Left ventricle myocardium inferior (tissue), 1 donor: ENCODE measurements around the gene SBF2. TPM values are rescaled to one million over a fixed set of nuclear protein-coding genes. Genes with fewer than 3 reads are reported as not detected.
A peak's percentile ranks its signal among the peaks of the same experiment; 100 is the strongest.

Source experiments
- DNase-seq: peaks from one replicate; pipeline ENCODE4 v3.0.0-alpha.2; 2020
- H3K27ac ChIP-seq: fragments of 200-600 bp; replicated peaks from 2 replicates; pipeline ENCODE4 v1.8.0; 2021
- H3K27me3 ChIP-seq: fragments of 200-600 bp; 2 replicates; pipeline ENCODE4 v1.8.0; 2021; ENCODE audit warnings: low read depth
- H3K36me3 ChIP-seq: fragments of 200-600 bp; 2 replicates; pipeline ENCODE4 v1.8.0; 2021
- H3K4me1 ChIP-seq: fragments of 200-600 bp; 2 replicates; pipeline ENCODE4 v1.8.0; 2021
- H3K4me3 ChIP-seq: fragments of 200-600 bp; 2 replicates; pipeline ENCODE4 v1.8.0; 2021; ENCODE audit warnings: mild to moderate bottlenecking, moderate library complexity
- H3K9me3 ChIP-seq: fragments of 200-600 bp; replicated peaks from 2 replicates; pipeline ENCODE4 v1.8.0; 2021
- CTCF ChIP-seq: fragments of 200-600 bp; IDR thresholded peaks from 2 replicates; pipeline ENCODE4 v1.8.0; 2021; ENCODE audit warnings: antibody characterized with exemption, mild to moderate bottlenecking, borderline replicate concordance
- intact Hi-C: fragments of 100-400 bp; cut with micrococcal nuclease; formaldehyde crosslinking; loops from one replicate; pipeline ENCODE4 v1.11.0; 2022
- total RNA-seq: library from RNA; stranded (reverse); fragmentation: NEBNext Ultra II Directional; extraction: Animal tissue kit (Norgen Biotek cat#: 25700); gene quantifications from one replicate; pipeline ENCODE4 v1.2.1, GENCODE V29; 2021
- donor health status: DM: no; HTN: yes; CAD: no; lungs with severe emphysema.

SBF2 gene
- total RNA-seq, 1 donor from 2014 or later: 17.8 TPM

DNA sequence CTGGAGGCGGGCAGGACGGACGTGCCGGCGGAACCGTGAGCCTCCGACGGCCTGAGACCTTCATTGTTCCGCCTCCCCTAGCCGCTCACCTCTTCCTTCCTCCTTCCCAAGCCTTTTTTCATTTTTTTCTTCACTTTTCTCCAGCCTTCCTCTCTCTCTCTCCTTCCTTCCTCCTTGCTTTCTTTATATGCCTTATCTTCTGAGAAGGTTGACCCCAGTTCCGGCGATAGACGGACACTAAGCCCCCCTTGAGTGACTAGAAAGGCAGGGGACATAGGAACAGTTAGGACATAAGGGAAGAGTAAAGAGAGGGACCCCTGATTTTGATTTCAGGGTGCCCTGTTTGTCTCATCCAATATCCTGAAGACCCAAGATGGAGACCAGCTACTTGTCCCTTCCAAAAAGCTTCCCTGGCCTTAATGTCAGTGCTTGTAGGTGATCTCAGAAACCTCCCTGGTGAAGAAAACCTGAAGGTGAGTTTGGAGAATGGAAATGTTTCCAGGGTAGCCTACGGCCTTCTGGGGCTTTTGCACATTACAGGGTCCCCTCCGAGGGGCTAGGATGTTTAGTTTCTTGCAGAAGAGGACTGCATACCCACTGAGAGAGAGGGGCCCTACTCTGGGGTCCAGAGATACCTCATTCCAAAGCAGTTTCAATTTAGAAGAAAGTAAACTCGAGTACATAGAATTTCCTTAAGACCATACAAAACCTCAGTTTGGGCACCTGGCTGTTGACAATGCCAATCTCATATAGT is 14.4 kb upstream of the SBF2 start:
- no peaks in the 10 kb centered on the region for H3K9me3 ChIP-seq
- H3K4me1 ChIP-seq: peaks cover 73% of the 10 kb centered on the region
- H3K27me3 ChIP-seq: no peaks in the 10 kb centered on the region
- TF ChIP-seq CTCF: peak; percentile 50
- H3K36me3 ChIP-seq: no peaks in the 10 kb centered on the region
- no peak for DNase-seq
- peak overlapping the region; percentile 82 for H3K4me3 ChIP-seq
- peak overlapping the region; percentile 91 for H3K27ac ChIP-seq
- intact Hi-C loops: loop anchor here (5.0 kb wide), 1 partner anchor 101 kb away; no protein-coding TSS in a partner anchor

GRCh38 chr11:10307400-10308200 is 13.6 kb upstream of the SBF2 start:
- Histone ChIP-seq H3K4me3 (peak overlapping the region; percentile 82), H3K4me1 (peaks cover 80% of the 10 kb centered on the region), H3K36me3 (no peaks in the 10 kb centered on the region), H3K27me3 (no peaks in the 10 kb centered on the region), H3K27ac (peak overlapping the region; percentile 91), H3K9me3 (no peaks in the 10 kb centered on the region)
- DNase-seq: peak; percentile 84
- intact Hi-C loops: loop anchor here (5.0 kb wide), 1 partner anchor 100 kb away; no protein-coding TSS in a partner anchor
- peak; percentile 98 for TF ChIP-seq CTCF

DNA sequence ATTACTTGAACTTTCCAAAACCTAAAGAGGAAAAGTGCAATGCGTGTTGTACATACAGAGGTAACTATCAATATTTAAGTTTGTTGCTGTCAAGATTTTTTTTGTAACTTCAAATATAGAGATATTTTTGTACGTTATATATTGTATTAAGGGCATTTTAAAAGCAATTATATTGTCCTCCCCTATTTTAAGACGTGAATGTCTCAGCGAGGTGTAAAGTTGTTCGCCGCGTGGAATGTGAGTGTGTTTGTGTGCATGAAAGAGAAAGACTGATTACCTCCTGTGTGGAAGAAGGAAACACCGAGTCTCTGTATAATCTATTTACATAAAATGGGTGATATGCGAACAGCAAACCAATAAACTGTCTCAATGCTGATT is 13.0 kb upstream of the SBF2 start:
- peak overlapping the region; percentile 82 for H3K4me3 ChIP-seq
- intact Hi-C loops: loop anchor here (5.0 kb wide), 1 partner anchor 100 kb away; no protein-coding TSS in a partner anchor
- H3K4me1 ChIP-seq: peaks cover 86% of the 10 kb centered on the region
- DNase-seq: no peak
- TF ChIP-seq CTCF: no peak
- no peaks in the 10 kb centered on the region for H3K9me3 ChIP-seq
- peak overlapping the region; percentile 91 for H3K27ac ChIP-seq
- H3K36me3 ChIP-seq: no peaks in the 10 kb centered on the region
- H3K27me3 ChIP-seq: no peaks in the 10 kb centered on the region

DNA sequence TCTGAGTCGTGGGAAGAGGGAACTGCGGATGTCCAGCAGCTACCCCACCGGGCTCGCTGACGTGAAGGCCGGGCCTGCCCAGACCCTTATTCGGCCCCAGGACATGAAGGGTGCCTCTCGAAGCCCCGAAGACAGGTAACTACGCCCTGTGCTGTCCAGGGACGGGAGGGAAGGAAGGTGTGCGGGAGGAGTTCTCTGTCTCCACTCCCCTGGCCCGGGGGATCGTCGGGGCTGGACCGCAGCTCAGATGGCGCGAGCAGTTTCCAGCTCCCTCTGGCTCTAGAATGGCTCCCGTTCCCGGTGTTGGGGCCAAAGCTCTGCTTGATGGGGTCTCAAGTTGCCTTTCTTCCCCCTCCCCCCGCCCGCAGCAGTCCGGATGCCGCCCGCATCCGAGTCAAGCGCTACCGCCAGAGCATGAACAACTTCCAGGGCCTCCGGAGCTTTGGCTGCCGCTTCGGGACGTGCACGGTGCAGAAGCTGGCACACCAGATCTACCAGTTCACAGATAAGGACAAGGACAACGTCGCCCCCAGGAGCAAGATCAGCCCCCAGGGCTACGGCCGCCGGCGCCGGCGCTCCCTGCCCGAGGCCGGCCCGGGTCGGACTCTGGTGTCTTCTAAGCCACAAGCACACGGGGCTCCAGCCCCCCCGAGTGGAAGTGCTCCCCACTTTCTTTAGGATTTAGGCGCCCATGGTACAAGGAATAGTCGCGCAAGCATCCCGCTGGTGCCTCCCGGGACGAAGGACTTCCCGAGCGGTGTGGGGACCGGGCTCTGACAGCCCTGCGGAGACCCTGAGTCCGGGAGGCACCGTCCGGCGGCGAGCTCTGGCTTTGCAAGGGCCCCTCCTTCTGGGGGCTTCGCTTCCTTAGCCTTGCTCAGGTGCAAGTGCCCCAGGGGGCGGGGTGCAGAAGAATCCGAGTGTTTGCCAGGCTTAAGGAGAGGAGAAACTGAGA is 12.2 kb upstream of the SBF2 start:
- peak overlapping the region; percentile 91 for H3K27ac ChIP-seq
- H3K4me1 ChIP-seq: peaks cover 88% of the 10 kb centered on the region
- intact Hi-C loops: loop anchor here (5.0 kb wide), 1 partner anchor 99 kb away; no protein-coding TSS in a partner anchor
- DNase-seq: peak; percentile 30
- TF ChIP-seq CTCF: no peak
- H3K36me3 ChIP-seq: no peaks in the 10 kb centered on the region
- peak overlapping the region; percentile 82 for H3K4me3 ChIP-seq
- H3K27me3 ChIP-seq: no peaks in the 10 kb centered on the region
- no peaks in the 10 kb centered on the region for H3K9me3 ChIP-seq
